Activated CD8-positive, alpha-beta memory T cell treated with anti-CD3 and anti-CD28 coated beads, Interleukin-2, amount 10 ng/mL, durations not matched to agents 7 days and 5 days (primary cell): ENCODE measurements around the gene ZNF747. TPM values are rescaled to one million over a fixed set of nuclear protein-coding genes. Genes with fewer than 3 reads are reported as not detected.

ENCODE experiments used
- ATAC-seq: fragments of 150-1000 bp; cut with Tn5 transposase; one replicate; pipeline ENCODE4 v1.10.0; 2021; ENCODE audit warnings: moderate library complexity
- CTCF ChIA-PET: fragments of 350-600 bp; sonication (Branson Sonifier 250); formaldehyde crosslinking; loops from one replicate; lab custom pipeline; 2021; ENCODE audit warnings: antibody characterized with exemption; lab: Charles Lee
- DNase-seq: peaks from one replicate; pipeline ENCODE4 v3.0.0-alpha.2; 2020
- H3K27ac Mint-ChIP-seq: one replicate; pipeline ENCODE4 v1.8.0; 2021; ENCODE audit warnings: mild to moderate bottlenecking, mixed read lengths
- H3K27me3 Mint-ChIP-seq: one replicate; pipeline ENCODE4 v1.8.0; 2021; ENCODE audit warnings: mixed read lengths
- H3K36me3 Mint-ChIP-seq: one replicate; pipeline ENCODE4 v1.8.0; 2021; ENCODE audit warnings: mild to moderate bottlenecking, mixed read lengths
- H3K4me1 Mint-ChIP-seq: one replicate; pipeline ENCODE4 v1.8.0; 2021; ENCODE audit warnings: mixed read lengths
- H3K4me3 Mint-ChIP-seq: one replicate; pipeline ENCODE4 v1.8.0; 2021; ENCODE audit warnings: mild to moderate bottlenecking, moderate library complexity, mixed read lengths
- H3K9me3 Mint-ChIP-seq: one replicate; pipeline ENCODE4 v1.8.0; 2022; ENCODE audit warnings: low read depth, mixed read lengths
- total RNA-seq, 2 experiments: library from RNA; stranded (reverse); gene quantifications; one replicate each; pipeline ENCODE4 v1.2.3, GENCODE V29; 2021

ZNF747 gene
- total RNA-seq, 2 experiments from 2014 or later = 11.3 to 13.2 TPM

DNA sequence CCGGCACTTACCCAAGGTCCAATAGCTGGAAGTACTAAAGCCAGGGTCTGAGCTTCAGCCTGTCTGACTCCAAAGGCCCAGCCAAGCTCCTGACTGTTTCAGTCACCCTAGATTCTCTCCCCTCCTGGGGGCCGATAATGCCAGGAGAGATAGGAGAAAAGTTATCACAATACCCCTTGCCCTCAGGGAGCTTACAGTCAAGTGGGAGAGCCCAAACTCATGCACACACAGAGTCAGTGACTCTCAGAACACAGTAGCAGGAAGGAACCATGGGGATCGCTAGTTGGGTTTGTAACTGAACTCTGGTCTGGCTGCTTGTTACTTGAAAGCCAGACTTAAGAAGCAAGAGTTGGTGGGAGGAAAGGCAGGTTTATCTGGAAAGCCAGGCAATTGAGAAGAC lies 23.1 kb downstream of the ZNF747 start:
- Mint-ChIP-seq H3K4me3 (no peak overlapping the region), H3K27me3 (no peaks in the 10 kb centered on the region), H3K36me3 (peaks cover 78% of the 10 kb centered on the region), H3K4me1 (peaks cover 23% of the 10 kb centered on the region), H3K9me3 (no peaks in the 10 kb centered on the region), H3K27ac (no peak overlapping the region)
- ATAC-seq = no peak
- DNase-seq = no peak
- CTCF ChIA-PET = interaction anchor here (1.1 to 2.2 kb wide), 3 partner anchors 38 to 82 kb away, joined by 3 to 6 read pairs (median 3); partner anchors contain the start of gene DCTPP1

GRCh38 chr16:30510376-30510938 lies 24.2 kb downstream of the ZNF747 start:
- Mint-ChIP-seq H3K36me3 (peaks cover 73% of the 10 kb centered on the region), H3K27ac (no peak overlapping the region), H3K9me3 (no peaks in the 10 kb centered on the region), H3K4me3 (no peak overlapping the region), H3K4me1 (peaks cover 18% of the 10 kb centered on the region), H3K27me3 (no peaks in the 10 kb centered on the region)
- no peak for DNase-seq
- ATAC-seq = no peak
- CTCF ChIA-PET = interaction anchor here (0.8 to 2.2 kb wide), 6 partner anchors 13 to 92 kb away, joined by 3 to 6 read pairs (median 4); partner anchors contain the start of gene DCTPP1

DNA sequence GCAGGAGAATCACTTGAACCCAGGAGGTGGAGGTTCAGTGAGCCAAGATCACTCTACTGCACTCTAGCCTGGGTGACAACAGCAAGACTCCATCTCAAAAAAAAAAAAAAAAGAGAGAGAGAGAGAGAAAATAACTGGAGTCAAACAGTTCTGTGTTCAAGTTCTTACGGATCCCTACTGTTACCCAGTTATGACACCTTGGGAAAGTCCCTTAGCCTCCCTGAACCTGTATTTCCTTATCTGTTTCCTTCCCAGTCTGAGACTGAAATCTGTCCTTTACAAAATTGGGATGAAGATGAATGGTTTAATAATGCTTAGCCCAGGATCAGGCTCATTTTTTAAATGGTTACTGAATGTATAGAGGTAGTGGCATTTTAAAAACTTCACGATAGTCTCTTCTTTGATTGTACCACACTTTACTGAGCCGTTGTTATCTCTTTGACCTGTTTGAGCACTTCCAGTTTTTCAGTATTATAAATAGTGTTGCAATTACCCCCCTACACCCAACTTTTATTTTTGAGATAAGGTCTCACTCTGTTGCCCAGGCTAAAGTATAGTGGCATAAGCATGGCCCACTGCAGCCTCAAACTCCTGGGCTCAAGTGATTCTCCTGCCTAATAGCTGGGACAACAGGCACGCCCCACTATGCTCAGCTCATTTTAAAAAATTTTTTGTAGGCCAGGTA lies 25.4 kb downstream of the ZNF747 start:
- no peak for DNase-seq
- no peak for ATAC-seq

GRCh38 chr16:30503403-30504296 lies 31.0 kb downstream of the ZNF747 start:
- Mint-ChIP-seq H3K36me3 (peaks cover 45% of the 10 kb centered on the region), H3K27ac (peak overlapping the region; percentile 32)
- CTCF ChIA-PET = interaction anchor here (2.0 kb wide), 1 partner anchor 95 kb away, joined by 6 read pairs; no protein-coding TSS in a partner anchor

More for the DNA sequence above, 25.4 kb downstream of the ZNF747 start:
- H3K27ac Mint-ChIP-seq = no peak overlapping the region
- peaks cover 70% of the 10 kb centered on the region for H3K36me3 Mint-ChIP-seq
- no peaks in the 10 kb centered on the region for H3K9me3 Mint-ChIP-seq
- no peaks in the 10 kb centered on the region for H3K27me3 Mint-ChIP-seq
- H3K4me1 Mint-ChIP-seq = peaks cover 15% of the 10 kb centered on the region
- CTCF ChIA-PET = interaction anchor here (1.7 kb wide), 1 partner anchor 60 kb away, joined by 6 read pairs; no protein-coding TSS in a partner anchor
- H3K4me3 Mint-ChIP-seq = no peak overlapping the region

DNA sequence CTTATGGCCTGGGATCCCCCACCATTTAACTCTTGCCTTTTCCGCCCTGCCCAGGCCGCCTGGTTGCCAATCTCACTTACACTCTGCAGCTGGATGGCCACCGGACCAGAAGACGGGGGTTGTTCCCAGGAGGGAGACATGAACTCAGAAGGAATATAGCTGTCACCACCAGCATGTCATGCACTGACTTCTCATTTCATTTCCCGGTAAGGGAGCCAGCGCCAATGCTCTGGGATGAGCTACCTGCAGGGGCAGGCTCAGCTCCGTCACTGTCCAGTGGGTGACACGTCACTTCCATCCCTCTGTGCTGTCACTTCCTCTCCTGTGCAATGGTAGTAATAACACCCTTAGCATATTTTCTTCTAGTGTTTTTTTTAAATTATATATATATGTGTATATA lies 35.4 kb downstream of the ZNF747 start:
- Mint-ChIP-seq H3K27ac (no peak overlapping the region), H3K4me3 (no peak overlapping the region), H3K36me3 (peaks cover 46% of the 10 kb centered on the region), H3K27me3 (no peaks in the 10 kb centered on the region), H3K4me1 (peaks cover 16% of the 10 kb centered on the region), H3K9me3 (no peaks in the 10 kb centered on the region)
- CTCF ChIA-PET = interaction anchor here (1.2 to 3.0 kb wide), 2 partner anchors 9 to 49 kb away, joined by 6 to 13 read pairs; no protein-coding TSS in a partner anchor
- no peak for ATAC-seq
- DNase-seq = no peak

More at GRCh38 chr16:30503403-30504296, 31.0 kb downstream of the ZNF747 start:
- DNase-seq (no peak), ATAC-seq (no peak)
- Mint-ChIP-seq H3K27me3 (no peaks in the 10 kb centered on the region), H3K4me3 (no peak overlapping the region), H3K4me1 (peaks cover 10% of the 10 kb centered on the region), H3K9me3 (no peaks in the 10 kb centered on the region)

GRCh38 chr16:30494709-30495108 lies 39.9 kb downstream of the ZNF747 start:
- H3K27me3 Mint-ChIP-seq = no peaks in the 10 kb centered on the region
- no peak for DNase-seq
- peaks cover 63% of the 10 kb centered on the region for H3K36me3 Mint-ChIP-seq
- H3K4me3 Mint-ChIP-seq = no peak overlapping the region
- no peaks in the 10 kb centered on the region for H3K9me3 Mint-ChIP-seq
- CTCF ChIA-PET = interaction anchor here (1.2 to 1.4 kb wide), 2 partner anchors 65 to 116 kb away, joined by 3 read pairs; partner anchors contain the start of genes DCTPP1 and ZNF689
- ATAC-seq = no peak
- no peak overlapping the region for H3K27ac Mint-ChIP-seq
- peaks cover 34% of the 10 kb centered on the region for H3K4me1 Mint-ChIP-seq

- DNase-seq = no peak
- Mint-ChIP-seq H3K27ac (peak overlapping the region; percentile 57), H3K36me3 (peaks cover 65% of the 10 kb centered on the region), H3K27me3 (no peaks in the 10 kb centered on the region), H3K4me1 (peaks cover 41% of the 10 kb centered on the region), H3K4me3 (no peak overlapping the region), H3K9me3 (no peaks in the 10 kb centered on the region)
- CTCF ChIA-PET = interaction anchor here (1.2 to 3.3 kb wide), 3 partner anchors 14 to 117 kb away, joined by 3 to 9 read pairs (median 3); partner anchors contain the start of genes DCTPP1 and ZNF689
- no peak for ATAC-seq
These were observed 40.6 kb downstream of the ZNF747 start for GRCh38 chr16:30493941-30494488.

DNA sequence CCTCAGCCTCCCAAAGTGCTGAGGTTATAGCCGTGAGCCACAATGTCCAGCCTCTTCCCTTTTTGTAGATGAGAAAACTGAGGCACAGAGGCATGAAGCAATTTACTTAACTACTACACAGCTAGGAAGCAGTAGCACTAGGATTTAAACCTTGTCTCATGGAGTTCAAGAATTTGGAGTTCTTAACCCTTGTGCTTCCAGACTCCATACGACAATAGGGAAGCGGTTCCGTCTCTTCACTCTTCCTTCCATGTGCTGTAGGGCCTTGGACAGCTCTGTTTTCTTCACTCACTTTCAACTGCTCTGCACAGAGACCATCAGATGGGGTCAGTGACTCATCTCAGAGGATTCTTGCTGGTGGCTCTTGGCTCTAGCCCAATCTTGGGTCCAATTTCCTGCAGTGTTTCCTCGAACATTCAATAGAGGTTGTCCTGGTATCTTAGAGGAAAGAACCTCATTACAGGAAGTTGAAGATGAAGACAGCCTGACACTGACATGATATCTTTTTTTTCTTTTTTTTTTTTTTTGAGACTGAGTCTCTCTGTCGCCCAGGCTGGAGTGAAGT lies 42.8 kb downstream of the ZNF747 start:
- CTCF ChIA-PET = interaction anchor here (0.8 to 4.6 kb wide), 9 partner anchors 12 to 124 kb away, joined by 3 to 26 read pairs (median 4); partner anchors contain the start of genes ITGAL and ZNF689
- DNase-seq = peak; percentile 59
- H3K36me3 Mint-ChIP-seq = peaks cover 69% of the 10 kb centered on the region
- H3K27ac Mint-ChIP-seq = peak overlapping the region; percentile 65
- peaks cover 53% of the 10 kb centered on the region for H3K4me1 Mint-ChIP-seq
- no peaks in the 10 kb centered on the region for H3K9me3 Mint-ChIP-seq
- H3K27me3 Mint-ChIP-seq = no peaks in the 10 kb centered on the region
- no peak overlapping the region for H3K4me3 Mint-ChIP-seq
- ATAC-seq = peak; percentile 83

DNA sequence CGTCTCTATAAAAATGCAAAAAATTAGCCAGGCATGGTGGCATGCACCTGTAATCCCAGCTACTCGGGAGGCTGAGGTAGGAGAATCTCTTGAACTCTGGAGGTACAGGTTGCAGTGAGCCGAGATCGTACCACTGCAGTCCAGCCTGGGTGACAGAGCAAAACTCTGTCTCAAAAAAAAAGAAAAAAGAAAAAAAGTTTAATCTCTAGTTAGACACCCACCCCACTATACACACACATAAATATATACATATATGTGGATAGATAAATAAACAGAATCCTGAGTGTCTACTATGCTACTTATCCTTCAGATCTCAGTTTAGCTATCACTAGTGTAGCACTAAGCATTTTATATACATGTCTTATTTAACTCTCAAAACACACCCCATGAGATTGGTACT lies 43.4 kb downstream of the ZNF747 start:
- CTCF ChIA-PET = interaction anchor here (1.0 to 4.6 kb wide), 8 partner anchors 11 to 124 kb away, joined by 3 to 26 read pairs (median 4); partner anchors contain the start of genes ITGAL and ZNF689
- H3K36me3 Mint-ChIP-seq = peaks cover 72% of the 10 kb centered on the region
- no peak overlapping the region for H3K4me3 Mint-ChIP-seq
- ATAC-seq = no peak
- H3K27ac Mint-ChIP-seq = peak overlapping the region; percentile 65
- peaks cover 57% of the 10 kb centered on the region for H3K4me1 Mint-ChIP-seq
- no peaks in the 10 kb centered on the region for H3K9me3 Mint-ChIP-seq
- no peaks in the 10 kb centered on the region for H3K27me3 Mint-ChIP-seq
- no peak for DNase-seq

- H3K27me3 Mint-ChIP-seq = no peaks in the 10 kb centered on the region
These were observed 44.4 kb downstream of the ZNF747 start for GRCh38 chr16:30490210-30490609.

DNA sequence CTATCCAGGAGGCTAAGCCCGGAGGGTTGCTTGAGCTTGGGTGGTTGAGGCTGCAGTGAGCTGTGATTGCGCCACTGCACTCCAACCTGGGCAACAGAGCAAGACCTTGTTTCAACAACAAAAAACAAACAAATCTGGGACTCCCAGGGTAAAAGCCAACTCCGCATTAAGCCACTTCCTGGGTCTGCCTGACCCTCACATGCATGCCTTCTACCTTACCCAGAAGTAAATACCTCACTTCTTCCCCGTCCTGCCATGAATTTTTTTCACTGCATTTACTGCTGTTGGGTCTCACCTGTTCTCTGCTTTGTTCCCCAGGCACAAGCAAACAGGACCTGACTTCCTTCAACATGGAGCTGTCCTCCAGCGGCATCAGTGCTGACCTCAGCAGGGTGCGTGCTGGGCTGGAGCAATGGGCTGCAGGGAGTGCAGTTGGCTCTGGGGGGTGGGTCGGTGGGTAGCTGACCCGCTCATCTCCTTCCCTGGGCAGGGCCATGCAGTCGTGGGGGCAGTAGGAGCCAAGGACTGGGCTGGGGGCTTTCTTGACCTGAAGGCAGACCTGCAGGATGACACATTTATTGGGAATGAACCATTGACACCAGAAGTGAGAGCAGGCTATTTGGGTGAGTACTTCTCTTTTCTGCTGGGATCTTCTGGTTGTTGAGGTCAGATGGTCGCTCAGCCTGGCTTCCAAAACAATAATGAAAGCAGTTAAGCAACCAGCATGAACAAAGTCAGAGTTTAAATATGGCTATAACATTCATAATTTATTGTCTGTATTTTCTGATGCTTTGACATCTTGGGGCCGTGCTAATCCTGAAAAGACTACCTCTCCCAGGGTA lies 45.7 kb downstream of the ZNF747 start:
- Mint-ChIP-seq H3K36me3 (peaks cover 72% of the 10 kb centered on the region), H3K4me3 (no peak overlapping the region), H3K4me1 (peaks cover 54% of the 10 kb centered on the region), H3K27me3 (no peaks in the 10 kb centered on the region), H3K27ac (peak overlapping the region; percentile 60), H3K9me3 (no peaks in the 10 kb centered on the region)
- ATAC-seq (no peak), DNase-seq (no peak)
- CTCF ChIA-PET = interaction anchor here (0.6 to 4.6 kb wide), 5 partner anchors 10 to 172 kb away, joined by 3 to 26 read pairs (median 6); partner anchors contain the start of gene DCTPP1

More at GRCh38 chr16:30490210-30490609, 44.4 kb downstream of the ZNF747 start:
- DNase-seq (no peak), ATAC-seq (no peak)
- CTCF ChIA-PET = interaction anchor here (0.6 to 4.6 kb wide), 4 partner anchors 8 to 96 kb away, joined by 4 to 26 read pairs (median 6); no protein-coding TSS in a partner anchor
- no peaks in the 10 kb centered on the region for H3K9me3 Mint-ChIP-seq
- peak overlapping the region; percentile 32 for H3K27ac Mint-ChIP-seq
- H3K4me1 Mint-ChIP-seq = peaks cover 58% of the 10 kb centered on the region
- H3K36me3 Mint-ChIP-seq = peaks cover 72% of the 10 kb centered on the region
- no peak overlapping the region for H3K4me3 Mint-ChIP-seq
